Tibial nerve (tissue), 4 donors: Measurements from ENCODE around the gene ANKRD44. TPM values are rescaled to one million over a fixed set of nuclear protein-coding genes. Genes with fewer than 3 reads are reported as not detected.
"Not testable (repeated sequence)": the region's sequence is repeated elsewhere in the genome, so short reads cannot be mapped to it uniquely, and the experiment has no call there.

Experiments used
- DNase-seq, 2 donors: peaks; one replicate each; pipeline ENCODE4 v3.0.0-alpha.2; 2019; ENCODE audit warnings: low spot score in 2 of 2
- H3K27ac ChIP-seq, 4 donors: fragments of 200-600 bp; sonication (generic) in 3 of 4; one replicate each; pipeline ENCODE4 v1.5.1; 2017 to 2019; ENCODE audit warnings: mild to moderate bottlenecking in 1 of 4
- H3K27me3 ChIP-seq, 2 donors: fragments of 200-600 bp; sonication (generic) in 1 of 2; one replicate each; pipeline versions ENCODE4 v1.5.1 to v1.6.0; 2017 to 2019
- H3K36me3 ChIP-seq, 3 donors: fragments of 200-600 bp; sonication (generic); one replicate each; pipeline ENCODE4 v1.5.1; 2018 to 2019
- H3K4me1 ChIP-seq, 4 donors: fragments of 200-600 bp; sonication (generic) in 3 of 4; one replicate each; pipeline ENCODE4 v1.5.1; 2017 to 2019
- H3K4me3 ChIP-seq, 4 donors: fragments of 200-600 bp; sonication (generic) in 3 of 4; one replicate each; pipeline ENCODE4 v1.5.1; 2017 to 2019; ENCODE audit warnings: mild to moderate bottlenecking in 1 of 4, moderate library complexity in 1 of 4
- H3K9me3 ChIP-seq, 4 donors: fragments of 200-600 bp; sonication (generic) in 3 of 4; one replicate each; pipeline ENCODE4 v1.5.1; 2017 to 2019
- CTCF ChIP-seq, 5 experiments: fragments of 200-600 bp in 3 of 5; fragments of 450-650 bp in 2 of 5; sonication (generic) in 3 of 5; IDR thresholded peaks; one replicate each; pipeline ENCODE4 v1.5.1; 2016 to 2019; ENCODE audit warnings: antibody characterized with exemption in 5 of 5, mild to moderate bottlenecking in 3 of 5, moderate library complexity in 2 of 5
- EP300 ChIP-seq, 2 donors: sonication (generic); formaldehyde crosslinking; IDR thresholded peaks; one replicate each; pipeline ENCODE4 v1.6.1; 2017; ENCODE audit warnings: antibody characterized with exemption in 2 of 2, mild to moderate bottlenecking in 1 of 2
- POLR2A ChIP-seq, 2 donors: fragments of 450-650 bp; IDR thresholded peaks; one replicate each; pipeline ENCODE4 v1.6.1; 2017; ENCODE audit warnings: antibody characterized with exemption in 2 of 2, mild to moderate bottlenecking in 2 of 2, moderate library complexity in 2 of 2
- WGBS, 2 donors: methylation state at CpG; one replicate each; pipeline ENCODE4 v1.1.5; 2018; 5-methylcytosine and 5-hydroxymethylcytosine counted together
- total RNA-seq, 4 donors: library from RNA; depleted of rRNA; stranded (reverse); fragments of >200 nt; gene quantifications; one replicate each; pipeline ENCODE4 v1.1.0, GENCODE V29; 2016

ANKRD44 gene
- total RNA-seq, 4 donors from 2014 or later = 28.5 to 48.9 (median 41.5) TPM

- H3K4me3 ChIP-seq = no peak overlapping the region
- peaks cover 0 to 4% (median 0%) of the 10 kb centered on the region in 4 donors for H3K4me1 ChIP-seq
- peaks cover 0 to 7% (median 0%) of the 10 kb centered on the region in 3 donors for H3K36me3 ChIP-seq
- no peaks in the 10 kb centered on the region for H3K27me3 ChIP-seq
- H3K9me3 ChIP-seq = no peaks in the 10 kb centered on the region
- no peak for DNase-seq
- H3K27ac ChIP-seq = no peak overlapping the region
- TF ChIP-seq POLR2A (IDR thresholded peaks at IDR 0.05) (no peak), CTCF (IDR thresholded peaks at IDR 0.05) (no peak), EP300 (IDR thresholded peaks at IDR 0.05) (peak; percentile 30 to 39)
Observed at GRCh38 chr2:197031803-197032202, 278.8 kb downstream of the ANKRD44 start.

GRCh38 chr2:197030090-197030489, 280.5 kb downstream of the ANKRD44 start:
- Histone ChIP-seq H3K4me3 (no peak overlapping the region), H3K36me3 (peaks cover 0 to 13% (median 0%) of the 10 kb centered on the region in 3 donors), H3K27ac (no peak overlapping the region), H3K27me3 (no peaks in the 10 kb centered on the region), H3K9me3 (no peaks in the 10 kb centered on the region), H3K4me1 (peaks cover 0 to 4% (median 0%) of the 10 kb centered on the region in 4 donors)
- 85 to 86% methylated on average over 3 of the region's 3 CpGs for WGBS, 2 donors
- TF ChIP-seq CTCF (IDR thresholded peaks at IDR 0.05) = no peak
- no peak for TF ChIP-seq EP300 (IDR thresholded peaks at IDR 0.05)
- TF ChIP-seq POLR2A (IDR thresholded peaks at IDR 0.05) = no peak
- DNase-seq = no peak

GRCh38 chr2:197028633-197029032, 281.9 kb downstream of the ANKRD44 start:
- H3K27ac ChIP-seq = no peak overlapping the region
- DNase-seq = no peak
- no peaks in the 10 kb centered on the region for H3K4me1 ChIP-seq
- 82% methylated on average over 3 of the region's 3 CpGs for WGBS, 2 donors
- H3K36me3 ChIP-seq = peaks cover 0 to 28% (median 0%) of the 10 kb centered on the region in 3 donors
- no peak overlapping the region for H3K4me3 ChIP-seq
- H3K9me3 ChIP-seq = no peaks in the 10 kb centered on the region
- TF ChIP-seq EP300 (IDR thresholded peaks at IDR 0.05) (no peak), CTCF (IDR thresholded peaks at IDR 0.05) (no peak), POLR2A (IDR thresholded peaks at IDR 0.05) (no peak)
- no peaks in the 10 kb centered on the region for H3K27me3 ChIP-seq

GRCh38 chr2:197028230-197028629, 282.4 kb downstream of the ANKRD44 start:
- no peak for TF ChIP-seq EP300 (IDR thresholded peaks at IDR 0.05)
- TF ChIP-seq POLR2A (IDR thresholded peaks at IDR 0.05) = no peak
- no peak for TF ChIP-seq CTCF (IDR thresholded peaks at IDR 0.05)
- no peaks in the 10 kb centered on the region for H3K27me3 ChIP-seq
- H3K27ac ChIP-seq = no peak overlapping the region
- no peaks in the 10 kb centered on the region for H3K9me3 ChIP-seq
- peaks cover 0 to 32% (median 0%) of the 10 kb centered on the region in 3 donors for H3K36me3 ChIP-seq
- DNase-seq = no peak
- 52 to 54% methylated on average over 4 of the region's 4 CpGs for WGBS, 2 donors
- H3K4me3 ChIP-seq = no peak overlapping the region
- no peaks in the 10 kb centered on the region for H3K4me1 ChIP-seq

- Histone ChIP-seq H3K9me3 (no peaks in the 10 kb centered on the region), H3K4me3 (no peak overlapping the region), H3K27me3 (no peaks in the 10 kb centered on the region), H3K36me3 (peaks cover 0 to 47% (median 0%) of the 10 kb centered on the region in 3 donors), H3K27ac (no peak overlapping the region), H3K4me1 (no peaks in the 10 kb centered on the region)
- no peak for DNase-seq
- 60 to 63% methylated on average over 2 of the region's 2 CpGs for WGBS, 2 donors
- TF ChIP-seq EP300 (IDR thresholded peaks at IDR 0.05) (no peak), CTCF (IDR thresholded peaks at IDR 0.05) (no peak), POLR2A (IDR thresholded peaks at IDR 0.05) (no peak)
Observed at GRCh38 chr2:197024206-197024605, 286.4 kb downstream of the ANKRD44 start.

- H3K4me3 ChIP-seq, H3K9me3 ChIP-seq, H3K4me1 ChIP-seq, H3K27me3 ChIP-seq, H3K27ac ChIP-seq, DNase-seq: not testable (repeated sequence)
- 95 to 98% methylated on average over 2 of the region's 2 CpGs for WGBS, 2 donors
- peaks cover 0 to 45% (median 0%) of the 10 kb centered on the region in 3 donors for H3K36me3 ChIP-seq
Observed at GRCh38 chr2:197020921-197021320, 289.7 kb downstream of the ANKRD44 start.
